Measurements from ENCODE around the gene LAMB3. TPM values are rescaled to one million over a fixed set of nuclear protein-coding genes. Genes with fewer than 3 reads are reported as not detected.
A peak's percentile ranks its signal among the peaks of the same experiment; 100 is the strongest.

Gene LAMB3
- total RNA-seq, 1 experiment from 2014 or later: 0.28 TPM

- Histone ChIP-seq H3K79me2 (ENCODE audit: insufficient read depth, low read length) (no peaks in the 10 kb centered on the region), H3T11ph (ENCODE audit: low read length) (no peak overlapping the region), H3K9ac (ENCODE audit: extremely low read depth, insufficient read length, low read length) (no peak overlapping the region), H4K20me1 (ENCODE audit: control insufficient read depth, insufficient read depth, insufficient read length) (no peaks in the 10 kb centered on the region), H3K14ac (ENCODE audit: insufficient read depth, low read length) (no peak overlapping the region), H3K27me3 (ENCODE audit: insufficient read depth, low read length) (no peaks in the 10 kb centered on the region), H4K5ac (ENCODE audit: insufficient read length, low read depth, low read length) (no peak overlapping the region), H3K23ac (ENCODE audit: insufficient read length, low read depth, low read length) (no peak overlapping the region), H3K27ac (ENCODE audit: insufficient read length, low read depth, low read length) (no peak overlapping the region), H3K4me1 (ENCODE audit: insufficient read depth, low read length) (0 out of 2 replicates have a peak, but pooled peaks cover 2% of the 10 kb centered on the region), H2BK5ac (ENCODE audit: insufficient read length, low read length) (no peak overlapping the region), H4K91ac (ENCODE audit: insufficient read length, low read depth, low read length) (no peak overlapping the region), H3K23me2 (ENCODE audit: insufficient read length, low read depth, low read length, poor library complexity, severe bottlenecking) (no peaks in the 10 kb centered on the region), H2BK15ac (ENCODE audit: low read depth, low read length) (no peak overlapping the region), H3K4ac (ENCODE audit: low read depth, low read length) (no peak overlapping the region), H2BK20ac (ENCODE audit: low read depth, low read length, poor library complexity, severe bottlenecking) (no peak overlapping the region), H3K18ac (ENCODE audit: insufficient read length, low read depth, low read length) (no peak overlapping the region), H2BK120ac (ENCODE audit: low read depth, low read length, poor library complexity, severe bottlenecking) (no peak overlapping the region), H4K8ac (replicated peaks; ENCODE audit: insufficient read length, low read depth, low read length) (no peak overlapping the region), H3K56ac (ENCODE audit: insufficient read length, low read depth, low read length) (no peak overlapping the region), H3K9me3 (ENCODE audit: control insufficient read depth, low read depth, low read length) (no peaks in the 10 kb centered on the region), H3K79me1 (ENCODE audit: insufficient read depth, low read depth, low read length, poor library complexity, severe bottlenecking) (no peaks in the 10 kb centered on the region), H2BK12ac (ENCODE audit: insufficient read length, low read depth, low read length) (no peak overlapping the region), H2AFZ (ENCODE audit: low read length) (no peak overlapping the region), H3K4me2 (ENCODE audit: insufficient read depth, insufficient read length, low read length) (no peak overlapping the region), H2AK5ac (ENCODE audit: insufficient read length, low read length) (no peak overlapping the region)
- Mint-ChIP-seq H3K27me3 (ENCODE audit: low read depth) (peaks cover 48% of the 10 kb centered on the region), H3K4me3 (no peak overlapping the region), H3K36me3 (ENCODE audit: insufficient read depth in 1 of 3, low read depth in 3 of 3) (no peaks in the 10 kb centered on the region), H3K9me3 (no peaks in the 10 kb centered on the region; a peak in 2 of 5 replicates), H3K27ac (no peak overlapping the region), H3K4me1 (peaks cover 17 to 20% of the 10 kb centered on the region in 2 experiments)
- DNase-seq: peak; percentile 81
- peak; percentile 93 for TF ChIP-seq CTCF (conservative IDR thresholded peaks at IDR 0.05)
- WGBS (ENCODE audit: extremely low coverage, insufficient read length, low lambda C conversion rate): no CpG with 5 or more reads among the region's 9 CpGs
These were observed 82.6 kb downstream of the LAMB3 start for GRCh38 chr1:209569455-209570207.
